Measurements from ENCODE around the gene NAA10. TPM values are rescaled to one million over a fixed set of nuclear protein-coding genes. Genes with fewer than 3 reads are reported as not detected.
"Not testable (repeated sequence)": the region's sequence is repeated elsewhere in the genome, so short reads cannot be mapped to it uniquely, and the experiment has no call there.

The NAA10 gene
- polyA plus RNA-seq (ENCODE audit: insufficient read length in 4 of 4): 10 to 100 TPM; 50.5 to 80.7 (median 76.8) TPM

DNA sequence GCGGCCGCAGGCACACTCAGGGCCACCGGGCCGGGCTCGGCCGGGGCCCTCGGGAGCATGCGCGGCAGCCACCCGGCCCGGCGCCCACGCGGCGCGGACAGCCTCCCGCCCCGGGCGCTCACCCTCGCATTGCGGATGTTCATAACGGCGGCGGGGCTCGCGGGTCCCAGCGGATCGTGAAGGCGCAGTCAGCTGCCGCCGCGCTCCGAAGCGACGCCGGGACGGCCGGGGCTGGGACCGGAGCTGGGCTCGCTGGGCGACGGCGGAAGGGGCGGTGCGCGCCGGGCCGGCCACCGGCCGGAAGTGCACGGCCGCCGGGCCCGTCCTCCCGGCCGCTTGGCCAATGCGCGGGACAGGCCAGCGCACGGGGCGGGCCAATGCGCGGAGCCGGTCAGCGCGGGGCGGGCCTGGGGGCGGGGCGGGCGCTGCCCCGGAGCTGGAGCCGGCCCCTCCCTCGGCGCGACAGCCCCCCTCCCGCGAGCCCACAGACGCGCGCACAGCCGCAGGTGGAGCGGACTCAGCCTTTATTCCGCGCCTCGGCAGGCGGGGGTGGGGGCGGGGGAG is at the start of gene NAA10:
Gene NAA10, minus strand, starts transcription at position 276 of the 564 bp plus-strand sequence. Its CDS starts 133 bp downstream, at position 143.
- peak in 1 of 4 donors; percentile 55 for DNase-seq (ENCODE audit: low read depth in 4 of 4, low spot score in 2 of 4)

DNA sequence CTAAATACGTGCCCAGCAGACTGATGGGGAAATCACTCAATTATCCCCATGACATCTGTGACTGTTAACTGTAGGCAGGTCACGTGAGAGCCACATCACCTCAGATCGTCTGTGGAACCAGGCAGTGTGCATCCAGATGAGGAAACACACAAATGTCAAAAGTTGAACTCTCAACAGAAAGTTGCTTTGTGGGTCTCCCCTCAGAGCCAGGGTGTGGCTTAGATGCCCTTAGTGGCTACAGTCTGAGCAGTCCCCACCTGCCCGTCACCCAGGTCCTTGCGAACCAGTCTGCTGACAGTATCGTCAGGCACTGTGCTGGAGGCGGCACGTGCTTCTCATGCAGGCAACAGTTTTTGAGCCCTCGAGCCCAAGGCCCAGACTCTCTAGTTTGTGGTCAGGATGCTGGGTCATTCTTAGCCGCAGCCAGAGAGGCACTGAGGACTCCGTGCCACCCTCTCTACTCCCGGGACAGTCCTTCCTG is 48.5 kb upstream of the NAA10 start:
- no peak for DNase-seq (ENCODE audit: low read depth in 4 of 4, low spot score in 2 of 4)

DNA sequence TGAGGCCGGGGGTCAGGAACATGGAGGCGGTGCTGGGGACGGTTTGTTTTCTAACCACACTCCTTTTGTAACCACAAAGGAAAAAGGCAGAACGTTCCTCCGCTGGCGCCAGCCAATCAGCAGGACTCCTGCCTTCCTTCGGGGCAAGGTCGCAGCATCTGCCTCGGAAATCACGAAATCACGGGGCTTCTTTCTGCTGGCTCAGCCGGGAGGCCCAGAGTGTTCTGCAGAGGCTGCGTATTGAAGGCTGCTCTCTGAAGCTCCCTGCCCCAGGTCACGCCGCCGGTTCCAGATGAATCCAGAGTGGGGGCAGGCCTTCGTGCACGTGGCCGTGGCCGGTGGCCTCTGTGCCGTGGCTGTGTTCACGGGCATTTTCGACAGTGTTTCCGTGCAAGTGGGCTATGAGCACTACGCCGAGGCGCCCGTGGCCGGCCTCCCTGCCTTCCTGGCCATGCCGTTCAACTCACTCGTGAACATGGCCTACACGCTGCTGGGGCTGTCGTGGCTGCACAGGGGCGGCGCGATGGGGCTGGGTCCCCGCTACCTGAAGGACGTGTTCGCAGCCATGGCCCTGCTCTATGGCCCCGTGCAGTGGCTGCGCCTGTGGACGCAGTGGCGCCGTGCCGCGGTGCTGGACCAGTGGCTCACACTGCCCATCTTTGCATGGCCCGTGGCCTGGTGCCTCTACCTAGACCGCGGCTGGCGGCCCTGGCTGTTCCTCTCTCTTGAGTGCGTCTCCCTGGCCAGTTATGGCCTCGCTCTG is 47.1 kb upstream of the NAA10 start:
- DNase-seq (ENCODE audit: low read depth in 4 of 4, low spot score in 2 of 4): no peak

DNA sequence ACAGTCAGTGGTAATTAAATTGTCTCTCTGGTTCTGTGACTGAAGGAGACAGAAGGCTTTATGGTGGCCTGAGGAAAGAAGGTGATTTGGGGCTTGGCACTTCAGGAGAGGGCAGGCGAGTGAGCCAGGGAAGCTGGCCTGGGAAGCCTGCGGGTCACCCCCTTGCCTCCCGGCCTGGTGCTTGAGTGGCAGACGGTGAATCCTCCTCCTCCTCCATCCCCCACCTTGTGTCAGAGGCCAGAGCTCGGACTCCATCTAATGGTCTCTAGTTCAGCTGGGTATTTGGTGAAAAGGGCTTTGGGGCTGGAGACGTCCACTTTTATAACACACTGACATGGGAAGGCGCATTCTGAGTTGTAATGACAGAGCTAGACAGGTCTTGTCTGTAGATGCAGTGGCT is 46.4 kb upstream of the NAA10 start:
- DNase-seq (ENCODE audit: low read depth in 4 of 4, low spot score in 2 of 4): no peak

DNA sequence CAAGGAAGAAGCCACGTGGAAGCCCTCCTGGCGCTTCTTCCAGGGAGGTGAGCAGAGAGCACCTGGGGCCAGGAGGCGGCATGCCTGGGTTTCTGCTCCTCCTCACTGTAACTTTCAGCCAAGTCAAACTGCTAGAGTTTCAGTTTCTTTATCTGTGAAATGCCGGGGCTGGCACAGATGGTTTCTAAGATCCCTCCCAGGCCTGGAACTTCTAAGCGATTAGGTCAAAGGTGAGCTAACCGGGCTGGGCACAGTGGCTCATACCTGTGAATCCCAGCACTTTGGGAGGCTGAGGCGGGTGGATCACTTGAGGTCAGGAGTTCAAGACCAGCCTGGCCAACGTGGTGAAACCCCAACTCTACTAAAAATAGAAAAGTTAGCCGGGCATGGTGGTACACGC is 45.6 kb upstream of the NAA10 start:
- DNase-seq (ENCODE audit: low read depth in 4 of 4, low spot score in 2 of 4): not testable (repeated sequence)

DNA sequence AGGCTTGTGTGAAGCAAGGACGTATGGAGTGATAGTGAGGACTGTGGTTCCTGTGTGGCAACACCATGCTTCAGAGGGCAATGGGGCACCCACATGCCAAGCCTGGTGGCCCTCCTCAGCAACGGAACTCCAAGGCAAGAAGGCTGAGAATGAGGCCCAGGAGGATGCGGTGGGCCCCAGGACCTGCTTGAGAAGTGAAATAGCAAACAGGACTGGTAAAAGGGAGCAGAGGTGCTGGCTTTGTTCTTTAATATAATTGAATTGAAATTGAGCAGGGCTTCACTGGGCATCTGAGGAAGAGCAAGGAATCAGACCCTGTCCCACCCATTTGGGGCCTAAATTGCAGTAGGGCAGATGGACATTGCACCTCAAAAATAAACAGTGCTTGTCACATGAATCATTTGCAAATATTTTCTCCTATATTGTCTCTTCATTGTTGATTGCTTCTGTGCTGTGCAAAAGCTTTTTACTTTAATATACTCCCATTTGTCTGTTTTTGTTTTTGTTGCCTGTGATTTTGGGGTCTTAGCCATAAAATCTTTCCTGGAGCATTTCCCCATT is 40.0 kb upstream of the NAA10 start:
- DNase-seq (ENCODE audit: low read depth in 4 of 4, low spot score in 2 of 4): no peak

DNA sequence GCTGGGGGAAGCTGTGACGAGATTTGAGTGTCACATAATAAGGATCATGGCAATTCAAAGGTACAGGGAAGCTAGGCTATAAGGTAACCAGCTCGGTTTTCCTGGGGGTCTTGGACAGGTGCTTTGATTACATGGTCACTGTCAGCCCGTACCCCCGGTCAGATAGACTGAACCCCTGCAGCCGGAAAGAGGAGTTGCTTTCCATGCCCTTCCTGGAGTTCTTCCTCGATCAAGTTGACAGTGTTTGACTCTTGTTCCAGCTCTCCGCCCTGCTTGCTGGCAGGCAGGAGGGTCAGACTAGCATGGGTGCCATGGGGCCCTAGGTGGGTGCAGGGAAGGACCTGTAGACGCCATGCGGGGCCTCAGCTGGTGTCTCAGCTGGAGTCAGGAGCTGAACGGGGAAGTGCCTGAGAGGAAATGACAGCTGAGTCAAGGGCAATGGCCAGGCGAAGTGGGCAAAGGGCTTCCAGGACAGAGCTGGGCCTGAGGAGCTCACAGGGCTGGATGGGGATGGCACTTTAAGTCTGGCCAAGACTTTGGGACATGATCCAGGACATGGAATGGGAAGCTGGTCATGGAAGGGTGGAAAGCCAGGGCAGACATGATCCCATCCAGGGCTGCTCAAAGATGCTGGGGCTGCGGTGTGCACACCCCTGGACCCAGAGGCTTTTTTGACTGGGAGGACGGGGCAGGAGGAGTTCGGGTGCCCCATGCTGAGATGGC is 39.3 kb upstream of the NAA10 start:
- DNase-seq (ENCODE audit: low read depth in 4 of 4, low spot score in 2 of 4): no peak

DNA sequence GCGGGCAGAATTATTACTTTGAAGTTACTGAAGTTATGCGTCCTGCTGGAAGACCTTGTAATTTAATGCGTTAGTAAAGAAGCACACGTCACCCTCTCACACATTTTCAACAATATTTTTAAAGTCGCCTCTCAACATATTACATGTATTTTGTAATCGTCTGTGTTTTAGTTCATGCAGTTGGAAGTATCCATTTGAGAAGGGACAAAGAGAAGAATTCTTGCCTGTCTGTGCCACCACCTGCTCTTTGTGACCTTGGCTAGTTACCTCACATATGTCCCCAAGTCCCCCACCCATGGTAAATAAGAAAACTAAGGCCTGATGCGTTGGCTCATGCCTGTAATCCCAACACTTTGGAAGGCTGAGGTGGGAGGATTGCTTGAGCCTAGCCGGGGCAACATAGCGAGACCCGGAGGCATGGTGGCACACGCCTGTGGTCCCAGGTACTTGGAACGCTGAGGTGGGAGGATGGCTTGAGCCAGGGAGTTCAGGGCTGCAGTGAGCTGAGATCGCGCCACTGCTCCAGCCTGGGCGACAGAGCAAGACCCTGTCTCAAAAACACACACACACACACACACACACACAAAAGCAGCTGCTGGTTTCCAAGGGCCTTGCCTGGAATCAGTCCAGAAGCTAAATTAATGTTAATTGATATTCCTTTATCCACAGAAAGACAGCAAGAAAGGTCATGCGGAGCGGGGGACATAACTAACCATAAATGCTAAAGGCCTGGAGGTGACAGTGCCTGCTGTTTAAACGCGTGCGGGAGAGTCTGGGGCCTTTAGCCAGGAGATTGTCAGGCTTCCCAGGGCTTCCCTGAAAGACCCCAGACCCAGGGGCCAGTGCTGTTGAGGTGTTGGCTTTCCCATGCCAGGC is 38.5 kb upstream of the NAA10 start:
- DNase-seq (ENCODE audit: low read depth in 4 of 4, low spot score in 2 of 4): no peak

DNA sequence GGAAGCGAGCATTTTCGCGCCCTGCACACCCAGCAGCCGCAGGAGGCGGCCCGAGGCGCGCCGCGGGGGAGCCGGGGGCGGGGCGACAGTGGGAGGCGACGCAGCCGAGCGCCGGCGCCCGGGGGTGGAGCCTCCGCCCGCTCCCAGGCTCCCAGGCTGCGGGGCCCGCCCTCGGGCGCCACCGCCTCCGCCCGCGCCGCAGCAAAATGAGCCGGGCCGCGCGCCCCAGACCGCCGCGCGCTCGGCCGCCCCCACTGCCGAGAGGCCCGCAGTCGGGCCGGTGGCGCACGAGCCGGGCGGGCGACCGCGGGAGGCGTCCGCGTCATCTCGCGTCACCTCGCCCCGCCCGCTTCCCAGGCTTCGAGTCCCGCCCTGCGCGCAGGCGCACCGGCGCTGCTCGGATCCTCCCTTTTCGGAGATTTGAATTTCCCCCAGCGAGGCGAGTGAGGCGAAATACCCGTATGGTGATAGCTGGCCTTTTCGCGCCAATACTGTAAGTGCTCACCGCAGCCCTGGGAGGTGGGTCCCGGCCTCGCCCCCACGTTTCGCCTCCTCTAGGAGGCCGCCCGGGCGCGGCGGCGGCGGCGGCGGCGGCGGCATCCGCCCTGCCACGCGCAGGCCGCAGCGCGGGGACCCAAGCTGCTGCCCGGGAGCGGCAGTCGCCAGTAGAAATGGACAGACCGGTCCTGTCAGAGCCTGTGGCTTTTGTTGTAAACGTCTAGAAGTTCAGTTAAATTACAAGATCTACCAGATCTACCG is 37.7 kb upstream of the NAA10 start, which contains the start of gene TMEM187:
Gene TMEM187, plus strand, starts transcription at position 387 of the 759 bp plus-strand sequence. CDS start 9,309 bp downstream, outside the sequence.
- peak; percentile 45 to 66 (median 62) for DNase-seq (ENCODE audit: low read depth in 4 of 4, low spot score in 2 of 4)

DNA sequence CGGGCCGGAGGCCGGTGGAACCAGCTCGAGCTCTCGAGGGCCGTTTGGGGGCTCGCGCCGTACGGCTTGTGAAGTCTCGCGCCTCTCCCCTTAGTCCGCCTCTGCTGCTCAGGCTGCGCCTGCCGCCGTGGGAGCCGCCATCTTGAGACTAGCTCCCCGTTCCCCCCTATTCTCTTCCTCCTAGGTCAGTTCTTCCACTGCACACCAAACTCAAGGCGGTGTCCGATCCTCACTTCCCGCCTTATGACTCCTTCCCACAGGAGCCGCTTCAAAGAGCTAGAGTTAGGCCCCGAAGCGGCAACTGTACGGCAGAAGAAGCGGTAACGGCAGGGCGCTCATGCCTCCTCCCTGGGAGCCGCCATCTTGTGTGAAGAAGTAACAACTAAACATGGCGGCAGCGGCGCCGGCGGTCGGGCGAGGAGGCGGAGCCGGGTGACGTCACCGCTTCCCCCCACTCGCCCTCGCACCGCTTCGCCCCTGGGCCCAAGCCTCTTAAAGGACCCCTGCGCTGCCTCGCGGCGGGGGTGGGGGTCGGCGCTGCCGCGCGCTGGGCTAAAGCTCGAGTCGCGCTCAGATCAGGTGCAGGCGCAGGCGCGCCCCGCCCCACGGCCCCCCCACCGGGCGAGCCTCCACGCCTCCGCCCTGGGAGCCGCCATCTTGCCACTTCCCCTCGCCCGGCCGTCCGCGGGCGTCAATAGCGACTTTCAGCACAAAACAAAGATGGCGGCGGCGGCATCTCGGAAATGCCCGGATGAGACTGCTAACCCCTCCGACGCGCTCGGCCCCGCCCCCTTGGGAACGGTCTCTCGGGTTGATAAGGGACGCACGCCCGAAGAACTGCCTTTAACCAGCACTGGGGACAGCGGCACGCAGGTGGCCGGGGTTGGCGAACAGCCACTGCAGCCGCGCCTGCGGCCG is 36.9 kb upstream of the NAA10 start, which contains the start of gene HCFC1:
Gene HCFC1, minus strand, starts transcription at position 369 of the 918 bp plus-strand sequence. CDS start 978 bp downstream, outside the sequence.
- peak in 3 of 4 donors; percentile 74 to 82 (median 76) for DNase-seq (ENCODE audit: low read depth in 4 of 4, low spot score in 2 of 4)

DNA sequence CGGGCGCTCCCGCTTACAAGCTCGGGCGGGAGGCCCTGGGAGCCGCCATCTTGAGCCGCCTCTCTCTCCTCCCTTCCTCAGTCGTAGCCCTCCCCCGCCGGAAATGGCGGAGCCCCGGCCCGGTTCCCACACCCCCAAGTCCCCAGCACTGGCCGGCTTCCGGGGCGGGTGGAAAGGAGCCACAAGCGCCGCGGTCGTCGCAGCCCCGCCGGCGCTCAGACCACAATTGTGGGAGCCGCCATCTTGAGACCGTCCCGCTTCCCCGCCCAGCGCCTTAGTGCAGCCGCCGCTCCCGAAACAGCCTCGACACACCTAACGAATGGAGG is 36.2 kb upstream of the NAA10 start:
- peak in 2 of 4 donors; percentile 64 to 70 for DNase-seq (ENCODE audit: low read depth in 4 of 4, low spot score in 2 of 4)

DNA sequence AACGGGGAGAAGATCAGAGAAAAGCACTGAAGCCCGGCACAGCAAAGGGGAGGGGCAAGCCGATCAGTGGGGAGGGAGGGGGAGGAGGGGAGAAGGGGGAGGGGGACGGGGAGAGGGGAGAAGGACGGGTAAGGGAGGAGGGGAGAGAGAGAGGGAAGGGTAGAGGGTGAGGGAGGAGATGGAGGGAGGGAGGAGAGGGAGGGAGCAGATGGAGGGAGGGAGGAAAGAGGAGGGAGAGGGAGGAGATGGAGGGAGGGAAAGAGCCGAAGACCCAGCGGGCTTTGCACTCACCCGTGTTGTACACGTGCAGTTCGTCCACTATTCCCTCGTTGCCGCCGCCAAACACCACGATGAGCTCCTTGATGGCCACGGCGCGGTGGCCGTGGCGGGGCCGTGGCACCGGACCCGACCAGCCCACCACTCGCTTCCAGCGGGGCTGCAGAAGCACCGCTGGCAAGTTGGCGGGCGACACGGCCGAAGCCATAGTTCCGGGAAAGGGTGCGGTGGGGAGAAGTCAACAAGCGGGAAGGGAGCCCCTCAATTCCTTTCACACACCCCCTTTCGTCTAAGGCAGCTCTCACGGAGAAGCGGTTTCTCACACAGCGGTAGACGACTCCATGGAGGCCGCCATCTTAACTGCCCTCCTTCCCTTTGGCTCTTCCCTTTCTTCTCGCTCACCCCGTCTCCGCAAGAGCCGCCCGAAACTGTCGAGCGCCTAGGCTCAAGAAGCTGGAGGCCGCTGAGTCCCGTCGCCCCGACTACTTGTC is 35.7 kb upstream of the NAA10 start:
- no peak for DNase-seq (ENCODE audit: low read depth in 4 of 4, low spot score in 2 of 4)

DNA sequence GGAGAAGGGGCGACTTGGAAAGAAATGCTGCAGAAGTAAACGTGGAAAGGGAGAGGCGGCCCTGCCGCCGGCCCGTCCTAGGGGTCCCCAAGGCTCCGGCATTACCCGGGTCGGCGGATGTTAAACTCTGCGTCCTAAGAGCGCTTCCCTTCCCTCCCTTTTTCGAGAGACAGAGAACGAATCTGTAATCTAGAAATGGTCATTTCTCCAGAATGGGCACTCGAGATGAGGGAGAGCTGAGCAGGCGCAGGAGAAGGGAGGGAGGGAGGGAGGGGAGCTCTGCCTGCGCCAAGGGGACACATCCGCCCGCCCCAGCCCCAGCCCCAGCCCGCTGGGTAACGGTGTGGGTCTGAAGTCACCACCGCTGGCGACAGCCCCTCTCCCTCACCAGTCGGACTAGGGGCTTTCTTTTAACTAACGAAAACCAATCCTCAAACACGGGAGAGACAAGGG is 35.1 kb upstream of the NAA10 start:
- DNase-seq (ENCODE audit: low read depth in 4 of 4, low spot score in 2 of 4): no peak

DNA sequence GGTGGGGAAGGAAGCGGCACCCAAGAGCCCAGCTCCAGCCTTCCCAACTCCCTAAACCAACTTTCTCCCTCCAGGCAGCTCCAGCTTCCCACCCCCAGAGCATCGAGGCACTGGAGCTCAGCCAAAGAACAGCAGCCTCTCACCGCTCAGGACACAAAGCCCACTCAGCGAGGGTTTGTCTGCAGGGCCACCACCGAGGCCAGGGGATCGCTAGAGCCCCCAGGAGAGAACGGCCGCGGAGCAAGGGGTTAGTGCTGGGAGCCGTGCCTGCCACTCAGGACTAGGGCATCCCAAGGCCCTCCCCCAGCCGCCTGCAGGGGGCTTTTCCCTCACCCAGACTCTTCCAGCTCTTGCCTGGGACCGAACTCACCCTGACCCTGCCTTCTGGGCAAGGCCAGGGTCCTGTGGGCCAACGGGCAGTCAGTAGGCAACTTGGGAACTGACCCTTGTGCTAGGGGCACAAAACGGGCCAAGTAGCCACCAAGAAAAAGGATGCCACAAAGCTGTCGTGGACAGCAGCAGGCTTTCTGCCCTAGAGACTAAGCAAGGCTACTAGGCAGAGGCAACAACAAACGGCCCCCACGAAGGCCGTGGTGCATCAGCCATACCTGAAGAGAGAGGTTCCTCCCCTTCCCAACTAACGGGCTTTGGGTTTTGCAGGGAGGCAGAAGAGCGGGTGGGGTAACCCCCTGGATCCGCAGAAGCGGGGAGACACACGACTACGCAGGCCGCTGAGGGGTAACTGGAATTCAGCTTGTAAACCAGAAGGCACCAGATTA is 34.5 kb upstream of the NAA10 start:
- no peak for DNase-seq (ENCODE audit: low read depth in 4 of 4, low spot score in 2 of 4)

DNA sequence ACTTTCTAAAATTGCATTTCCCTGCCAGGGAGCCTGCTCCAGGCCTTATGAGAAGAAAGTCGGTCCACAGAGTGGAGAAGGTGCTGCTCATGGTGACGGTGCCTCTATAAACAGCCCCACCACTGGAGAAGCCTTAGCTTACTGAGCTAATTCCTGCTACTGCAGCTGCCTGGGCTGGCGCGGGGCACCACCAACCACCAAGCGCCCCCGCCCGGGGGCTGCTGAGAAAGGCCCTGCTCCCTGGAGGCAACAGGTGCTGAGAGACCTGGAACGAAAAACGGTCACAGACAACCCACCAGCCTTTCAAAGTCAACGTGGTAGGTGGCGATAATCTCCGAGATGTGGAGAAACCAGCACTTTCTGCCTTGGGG is 33.9 kb upstream of the NAA10 start:
- no peak for DNase-seq (ENCODE audit: low read depth in 4 of 4, low spot score in 2 of 4)

DNA sequence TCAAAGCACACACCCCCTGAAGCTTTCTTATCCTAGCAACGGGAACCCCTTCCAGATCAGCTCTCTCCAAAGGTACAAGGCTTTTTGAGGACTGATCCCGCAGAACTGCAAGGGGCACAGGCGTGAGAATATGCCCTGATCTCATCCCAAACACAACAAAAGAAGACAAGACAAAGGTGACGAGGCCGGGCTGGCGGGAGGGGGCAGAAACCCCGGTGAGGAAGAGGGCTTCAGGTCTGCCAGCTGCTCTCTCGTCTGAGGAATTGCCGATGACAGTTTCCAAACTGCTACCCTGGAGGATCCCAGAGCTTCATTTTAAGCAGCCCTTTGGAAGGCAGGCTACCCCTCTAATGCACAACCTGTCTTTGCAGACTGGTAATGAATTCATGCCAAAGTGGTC is 33.4 kb upstream of the NAA10 start:
- DNase-seq (ENCODE audit: low read depth in 4 of 4, low spot score in 2 of 4): no peak
